Smooth muscle cell of trachea (primary cell): ENCODE measurements around the gene ITGA2B. TPM values are rescaled to one million over a fixed set of nuclear protein-coding genes. Genes with fewer than 3 reads are reported as not detected.

Source experiments
- total RNA-seq: library from RNA; depleted of rRNA; stranded (reverse); fragments of >200 nt; gene quantifications from 2 replicates; pipeline ENCODE4 v1.2.1, GENCODE V29; 2014

ITGA2B gene
- 0.15 and 0.66 TPM in 2 replicates for total RNA-seq

GRCh38 chr17:44389281-44389680 lies at the start of gene ITGA2B:
TSS of gene ITGA2B (minus strand) at chr17:44389649. CDS start at chr17:44389473, 176 bp downstream.

GRCh38 chr17:44363613-44364159 lies 25.8 kb downstream of the ITGA2B start, which contains the start of gene FAM171A2:
TSS of gene FAM171A2 (minus strand) at chr17:44363853. CDS start at chr17:44363714, 139 bp downstream.

DNA sequence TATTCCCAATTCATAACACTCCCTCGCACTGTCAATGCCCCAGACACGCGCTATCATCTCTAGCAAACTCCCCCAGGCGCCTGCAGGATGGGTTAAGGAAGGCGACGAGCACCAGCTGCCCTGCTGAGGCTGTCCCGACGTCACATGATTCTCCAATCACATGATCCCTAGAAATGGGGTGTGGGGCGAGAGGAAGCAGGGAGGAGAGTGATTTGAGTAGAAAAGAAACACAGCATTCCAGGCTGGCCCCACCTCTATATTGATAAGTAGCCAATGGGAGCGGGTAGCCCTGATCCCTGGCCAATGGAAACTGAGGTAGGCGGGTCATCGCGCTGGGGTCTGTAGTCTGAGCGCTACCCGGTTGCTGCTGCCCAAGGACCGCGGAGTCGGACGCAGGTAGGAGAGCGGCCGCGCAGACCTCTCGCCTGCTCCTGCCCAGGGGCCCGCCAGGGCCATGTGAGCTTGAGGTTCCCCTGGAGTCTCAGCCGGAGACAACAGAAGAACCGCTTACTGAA lies 44.5 kb downstream of the ITGA2B start, which contains the start of gene GRN:
GRN (plus strand) TSS at position 364 of the 515 bp plus-strand sequence. CDS start 3,863 bp downstream, outside the sequence.

DNA sequence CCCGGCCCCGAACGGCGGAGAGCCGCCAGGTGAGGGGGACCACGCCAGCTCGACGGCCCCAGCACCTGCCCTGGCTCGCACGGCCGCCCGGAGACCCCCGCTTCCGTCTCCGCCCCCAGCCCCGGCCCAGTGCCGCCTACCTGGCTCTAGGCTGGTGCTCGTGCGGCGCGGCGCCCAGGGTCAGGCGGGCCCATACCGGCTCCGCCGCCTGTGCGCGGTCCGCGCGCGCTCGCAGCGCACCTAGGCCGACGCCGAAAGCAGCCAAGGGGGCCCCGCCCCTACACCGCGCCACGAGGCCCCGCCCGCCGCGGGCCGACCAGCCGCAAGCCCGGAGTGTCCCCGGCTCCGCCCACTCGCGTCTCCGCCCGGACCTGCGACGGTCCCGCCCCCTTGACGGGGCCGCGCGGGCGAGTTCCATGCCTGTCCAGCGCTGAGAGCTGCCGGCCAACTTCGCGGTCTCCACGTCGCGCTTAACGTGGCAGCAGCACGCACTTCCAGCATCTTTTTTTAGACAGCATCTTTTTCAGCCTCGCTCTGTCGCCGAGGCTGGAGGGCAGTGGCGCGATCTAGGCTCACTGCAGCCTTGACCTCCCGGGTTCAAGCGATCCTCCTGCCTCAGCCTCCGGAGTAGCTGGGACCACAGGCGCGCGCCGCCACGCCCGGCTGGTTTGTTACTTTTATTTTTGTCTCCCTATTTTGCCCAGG lies 64.7 kb downstream of the ITGA2B start, which contains the start of gene SLC25A39:
SLC25A39 (minus strand) TSS at position 253 of the 705 bp plus-strand sequence. CDS start 1,261 bp downstream, outside the sequence.

Other genes with a start within 250 kb of the ITGA2B start
- 0.83 and 4.7 TPM in 2 replicates for gene HROB, start 247.7 kb downstream of the ITGA2B start, total RNA-seq
- gene ASB16, start 218.9 kb downstream of the ITGA2B start, total RNA-seq = 0.33 and 0.73 TPM in 2 replicates
- gene TMUB2, start 202.7 kb downstream of the ITGA2B start, total RNA-seq = 33.2 and 43.3 TPM in 2 replicates
- 34.9 and 45.3 TPM in 2 replicates for gene ATXN7L3, start 189.8 kb downstream of the ITGA2B start, total RNA-seq
- gene UBTF, start 170.0 kb downstream of the ITGA2B start, total RNA-seq = 49.2 and 65.3 TPM in 2 replicates
- gene SLC4A1, start 121.5 kb downstream of the ITGA2B start, total RNA-seq = not detected in 2 replicates
- 0.99 TPM in 1 of 2 replicates, not detected in the other for gene RUNDC3A, start 81.0 kb downstream of the ITGA2B start, total RNA-seq
- 68.8 and 99.9 TPM in 2 replicates for gene SLC25A39, start 64.8 kb downstream of the ITGA2B start, total RNA-seq
- gene GRN, start 44.3 kb downstream of the ITGA2B start, total RNA-seq = 246 and 1,457 TPM in 2 replicates
- 3.5 and 15.2 TPM in 2 replicates for gene FAM171A2, start 25.8 kb downstream of the ITGA2B start, total RNA-seq
- gene GPATCH8, start 113.8 kb upstream of the ITGA2B start, total RNA-seq = 15.4 and 28.5 TPM in 2 replicates
- gene FZD2, start 167.8 kb upstream of the ITGA2B start, total RNA-seq = 22.7 and 35.1 TPM in 2 replicates